GM19455 (cell line): ENCODE results near the gene CRAMP1.

ENCODE experiments used
- ATAC-seq: cut with Tn5 transposase; IDR thresholded peaks from one replicate; pipeline ENCODE4 v1.9.1; 2021; ENCODE audit not compliant: unreplicated experiment

Gene CRAMP1

DNA sequence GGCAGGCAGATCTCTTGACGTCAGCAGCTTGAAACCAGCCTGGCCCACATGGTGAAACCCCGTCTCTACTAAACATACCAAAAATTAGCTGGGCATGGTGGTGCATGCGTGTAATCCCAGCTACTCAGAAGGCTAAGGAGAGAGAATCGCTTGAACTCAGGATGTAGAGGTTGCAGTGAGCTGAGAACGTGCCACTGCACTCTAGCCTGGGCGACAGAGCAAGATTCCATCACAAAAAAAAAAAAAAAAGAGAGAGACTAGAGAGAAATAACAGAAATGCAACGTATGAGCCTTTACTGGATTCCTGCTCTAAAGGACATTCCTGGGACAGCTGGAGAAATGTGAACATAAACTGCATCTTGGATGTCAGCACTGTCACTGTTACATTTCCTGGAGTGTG, 11.1 kb upstream of the CRAMP1 start:
- no peak for ATAC-seq

DNA sequence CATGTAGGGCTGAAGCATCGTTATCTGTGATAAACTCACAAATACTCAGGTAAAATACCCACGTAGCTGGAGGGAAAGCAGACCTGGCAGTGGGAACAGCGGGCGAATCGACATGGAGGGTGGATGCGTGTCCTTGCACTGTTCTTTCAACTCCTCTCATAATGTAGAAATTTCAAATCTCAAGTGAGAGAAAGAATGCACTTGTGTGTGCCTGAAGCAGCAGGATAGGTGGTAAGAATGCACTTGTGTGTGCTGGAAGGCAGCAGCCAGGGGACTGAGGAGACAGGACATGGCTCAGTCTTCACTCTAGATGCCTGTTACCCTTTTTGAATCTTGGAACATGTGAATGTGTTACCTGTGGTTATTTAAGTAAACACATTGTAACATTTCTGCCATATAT, 10.7 kb upstream of the CRAMP1 start:
- no peak for ATAC-seq

DNA sequence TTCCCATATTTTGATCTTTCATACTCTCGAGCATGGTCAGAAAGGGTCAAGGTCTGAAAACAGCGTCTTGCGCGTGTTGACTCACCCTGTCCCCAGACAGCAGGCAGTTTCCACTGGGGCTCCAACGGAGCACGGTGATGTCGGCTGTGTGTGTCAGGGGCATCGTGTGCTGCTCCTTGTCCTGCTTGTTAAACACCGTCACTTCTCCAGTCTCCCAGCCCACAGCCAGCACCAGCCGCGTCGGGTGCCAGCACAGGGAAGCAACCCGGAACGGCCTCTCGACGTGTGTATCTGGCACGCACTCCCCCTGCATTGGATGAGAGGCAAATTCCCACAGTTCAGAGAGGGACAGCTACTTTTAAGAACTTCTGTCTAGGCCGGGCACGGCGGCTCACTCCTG, 9.9 kb upstream of the CRAMP1 start:
- no peak for ATAC-seq

DNA sequence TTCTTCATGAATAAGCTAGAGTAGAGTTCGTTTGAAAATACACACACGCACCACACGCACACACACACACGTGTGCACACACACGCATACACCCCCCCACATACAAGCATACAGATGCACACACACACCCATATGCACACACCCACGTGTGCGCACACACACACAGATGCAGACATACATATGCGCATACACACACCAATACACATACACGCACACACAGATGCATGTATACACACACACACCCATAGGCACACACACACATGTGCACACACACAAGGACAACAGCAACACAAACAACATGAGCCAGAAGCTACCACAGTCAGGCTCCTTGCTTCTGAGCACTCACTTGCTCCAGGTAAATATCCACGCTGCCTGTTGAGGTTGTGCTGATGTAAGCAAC, 5.4 kb upstream of the CRAMP1 start:
- ATAC-seq = no peak

DNA sequence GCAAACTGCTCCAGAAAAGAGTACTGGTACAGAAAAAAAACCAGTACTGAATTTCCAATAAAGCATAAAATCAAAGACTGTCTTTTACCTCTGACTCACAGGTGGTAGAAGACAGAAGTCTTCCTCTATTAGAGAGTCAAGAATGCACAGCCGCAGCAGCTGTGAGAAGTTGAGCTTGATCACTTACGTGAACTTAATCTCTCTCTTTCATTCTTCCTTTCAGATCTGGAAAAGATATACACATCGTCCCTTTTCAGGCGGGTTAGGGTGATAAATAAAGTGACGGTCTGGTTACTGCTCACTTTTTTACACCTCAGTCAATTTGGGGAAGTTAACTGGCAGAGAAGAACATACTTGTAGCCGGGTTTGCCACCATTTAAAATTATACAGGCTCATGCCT, 4.2 kb upstream of the CRAMP1 start:
- ATAC-seq = no peak

DNA sequence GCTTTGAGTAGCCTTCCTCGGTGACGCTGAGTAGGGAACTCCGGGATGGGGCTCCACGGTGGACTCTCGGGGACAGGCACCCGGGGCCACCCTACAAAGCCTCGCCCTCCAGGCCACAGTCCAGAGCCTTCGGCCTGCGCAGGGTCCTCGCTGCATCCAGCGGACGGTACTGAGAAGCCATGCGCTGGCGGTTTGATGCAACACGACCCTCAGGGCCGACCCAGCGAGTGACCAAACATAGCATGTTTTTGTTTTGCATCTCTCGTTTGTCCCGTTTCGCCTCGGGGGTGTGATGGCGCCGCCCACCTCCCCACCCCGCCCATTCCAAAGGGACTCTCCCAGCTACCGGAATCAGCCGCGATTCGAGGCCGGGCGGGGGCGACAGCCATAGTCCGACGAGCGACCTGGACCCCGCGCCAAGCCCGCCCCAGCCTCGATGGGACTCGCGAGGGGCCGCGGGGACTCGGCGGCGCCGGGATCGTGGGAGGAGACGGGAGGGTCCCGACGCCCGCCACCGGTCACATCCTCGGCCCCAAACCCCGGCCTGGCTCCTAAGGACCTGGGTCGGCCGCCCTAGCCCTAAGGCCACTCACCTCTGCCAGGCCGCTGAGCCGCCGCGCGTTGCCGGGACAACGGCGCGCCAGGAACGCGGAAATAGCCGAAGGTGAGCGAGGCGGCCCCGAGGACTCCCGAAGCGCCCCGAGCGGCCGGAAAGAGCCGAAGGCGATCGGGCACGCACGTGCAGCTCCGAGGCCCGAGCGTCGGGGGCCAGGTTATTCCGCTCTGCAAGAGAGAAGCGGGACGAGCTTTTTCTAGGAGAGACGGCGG, 1.9 kb upstream of the CRAMP1 start:
- ATAC-seq = peak; percentile 31

DNA sequence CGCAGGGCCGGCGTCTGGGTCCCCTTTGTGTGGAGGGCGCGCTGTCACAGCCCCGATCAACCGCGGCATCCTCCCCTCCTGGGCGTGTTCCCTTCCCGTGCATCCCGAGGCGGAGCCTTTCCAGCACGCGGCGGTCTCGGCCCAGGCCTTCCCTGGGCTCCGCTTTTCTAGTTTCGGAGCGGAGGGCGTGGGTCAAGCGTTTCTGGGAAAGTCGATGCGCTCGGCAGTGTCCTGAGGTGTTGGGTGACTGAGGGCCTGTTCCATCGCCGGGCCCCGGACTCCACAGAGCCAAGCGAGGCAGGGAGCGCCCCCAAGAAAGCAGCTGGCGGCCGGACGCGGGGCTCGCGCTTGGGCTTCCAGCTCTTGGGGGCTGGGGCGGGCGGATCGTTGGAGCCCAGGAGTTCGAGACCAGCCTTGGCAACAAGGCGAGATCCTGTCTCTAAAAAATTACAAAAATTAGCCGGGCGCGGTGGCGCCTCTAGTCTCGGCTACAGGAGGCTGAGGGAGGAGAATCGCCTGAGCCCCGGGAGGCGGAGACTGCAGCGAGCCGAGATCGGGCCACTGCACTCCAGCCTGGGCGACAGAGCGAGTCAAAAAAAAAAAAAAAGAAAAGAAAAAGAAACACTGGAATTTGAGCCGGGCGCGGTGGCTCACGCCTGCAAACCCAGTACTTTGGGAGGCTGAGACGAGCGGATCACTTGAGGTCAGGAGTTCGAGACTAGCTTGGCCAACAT, 1.1 kb upstream of the CRAMP1 start:
- peak; percentile 1 for ATAC-seq

DNA sequence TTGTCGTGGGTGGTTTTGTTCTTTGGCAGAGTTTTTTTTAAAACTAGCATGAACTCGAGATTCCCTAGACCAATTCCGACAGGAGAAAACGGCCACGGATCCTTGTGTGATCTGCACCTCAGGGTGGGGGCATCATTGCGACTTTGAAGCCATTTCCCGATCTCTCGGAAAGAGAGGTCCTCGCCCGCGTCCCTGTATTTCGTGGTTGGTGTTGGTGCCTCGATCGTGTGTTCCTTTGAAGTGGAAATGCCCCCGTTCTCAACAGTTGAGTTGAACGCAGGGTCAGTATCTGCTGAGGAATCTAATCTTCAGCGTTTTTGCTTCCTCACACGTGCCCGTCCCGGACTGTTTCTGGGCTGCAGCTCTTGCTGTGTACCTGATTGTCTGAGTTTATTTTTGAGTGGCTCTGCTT, 1.1 kb downstream of the CRAMP1 start:
- no peak for ATAC-seq

DNA sequence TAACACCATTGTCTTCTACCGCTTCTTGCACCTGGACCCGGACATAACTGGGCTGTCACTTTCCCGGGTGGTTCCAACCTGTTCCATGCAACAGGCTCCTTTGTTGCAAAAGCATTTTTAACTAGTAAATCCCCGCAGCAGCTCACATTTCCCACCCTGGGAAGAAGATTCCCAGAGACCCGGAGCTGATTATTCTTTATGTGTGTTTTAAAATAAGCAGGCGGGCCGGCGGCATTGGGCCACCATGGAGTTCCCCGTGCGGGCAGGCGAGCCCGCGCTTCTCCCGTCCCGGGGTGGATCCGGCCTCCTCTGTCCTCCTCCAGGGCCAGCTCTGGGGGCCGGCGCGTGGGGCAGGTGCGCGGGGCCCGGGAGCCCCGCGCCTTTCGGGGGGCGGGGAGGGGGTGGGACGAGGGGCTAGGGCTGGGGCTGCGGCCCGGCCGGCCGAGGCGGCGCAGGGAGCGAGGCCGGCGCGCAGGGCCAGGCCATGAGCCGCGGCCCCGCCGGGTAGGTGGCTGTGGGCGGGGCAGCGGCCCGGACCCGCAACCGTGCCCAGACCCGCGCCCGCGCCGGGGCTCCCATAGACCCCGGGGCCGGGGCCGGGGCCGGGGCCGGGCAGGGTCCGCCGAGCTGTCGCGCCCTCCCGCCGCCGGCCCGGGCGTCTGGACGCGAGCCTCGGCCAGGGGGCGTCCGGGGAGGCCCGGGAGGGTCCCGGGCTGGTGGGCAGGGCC, 1.7 kb downstream of the CRAMP1 start:
- ATAC-seq = no peak

DNA sequence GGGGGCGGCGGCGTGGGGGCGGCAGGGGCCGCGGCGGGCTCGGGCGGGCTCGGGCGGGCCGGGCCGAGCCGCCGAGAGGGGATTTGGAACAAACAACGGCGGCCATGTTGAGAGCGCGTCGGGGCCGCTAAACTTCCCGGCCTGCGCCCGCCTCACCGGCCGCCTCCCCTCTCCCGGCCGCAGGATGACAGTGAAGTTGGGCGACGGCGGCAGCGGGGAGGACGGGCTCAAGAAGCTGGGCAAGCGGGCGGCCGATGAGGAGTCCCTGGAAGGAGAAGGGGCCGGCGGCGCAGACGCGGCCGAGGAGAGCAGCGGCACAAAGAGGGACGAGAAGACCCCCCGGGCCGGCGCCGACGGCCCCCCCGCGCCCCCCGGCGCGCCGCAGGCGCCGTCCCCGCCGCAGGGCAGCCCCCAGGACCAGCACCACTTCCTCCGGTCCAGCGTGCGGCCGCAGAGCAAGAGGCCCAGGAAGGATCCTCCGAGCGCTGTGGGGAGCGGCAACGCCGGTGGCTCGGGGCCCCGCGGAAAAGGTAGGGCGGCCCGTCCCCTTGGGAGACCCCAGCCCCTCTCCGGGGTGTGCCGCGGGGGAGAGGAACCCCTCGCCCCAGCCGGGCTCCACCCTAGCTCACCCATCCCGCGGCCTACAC, 2.4 kb downstream of the CRAMP1 start:
- ATAC-seq = no peak

DNA sequence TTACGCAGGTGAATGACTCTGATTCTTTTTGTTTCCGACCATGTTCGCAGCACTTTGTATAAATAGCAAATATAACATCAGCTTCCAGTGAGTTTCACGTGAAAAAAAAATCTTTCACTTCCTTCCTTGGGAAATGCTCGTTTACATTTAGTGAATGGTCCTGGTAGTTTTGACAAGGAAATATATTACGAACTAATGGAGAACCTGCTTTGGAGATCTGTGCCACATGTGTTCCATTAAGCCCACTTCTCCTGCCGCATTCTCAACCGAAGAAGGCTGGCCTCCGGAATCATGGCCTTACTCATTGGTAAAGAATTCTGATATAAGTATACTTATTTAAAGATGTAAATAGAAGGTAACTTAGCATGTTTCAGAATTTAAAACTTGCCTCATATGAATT, 3.6 kb downstream of the CRAMP1 start:
- no peak for ATAC-seq

DNA sequence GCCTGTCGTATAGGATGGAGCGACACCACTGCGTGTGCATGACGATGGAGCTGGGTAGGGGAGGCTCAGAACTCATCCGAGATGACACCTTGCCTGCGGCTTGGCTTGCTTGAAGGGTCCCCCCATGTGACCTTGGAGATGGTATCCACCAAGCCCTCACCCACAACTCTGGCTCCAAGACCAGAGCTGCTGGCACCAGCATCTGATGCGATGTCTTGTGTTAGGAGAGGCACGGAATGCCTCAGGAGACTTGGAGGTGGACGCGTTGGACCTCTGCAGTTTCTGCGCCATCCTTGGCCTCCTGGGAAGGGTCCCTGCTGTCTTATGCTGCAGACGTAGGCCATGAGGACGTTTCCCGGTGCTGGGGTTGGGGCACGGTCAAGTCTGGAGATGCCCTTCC, 7.8 kb downstream of the CRAMP1 start:
- no peak for ATAC-seq

DNA sequence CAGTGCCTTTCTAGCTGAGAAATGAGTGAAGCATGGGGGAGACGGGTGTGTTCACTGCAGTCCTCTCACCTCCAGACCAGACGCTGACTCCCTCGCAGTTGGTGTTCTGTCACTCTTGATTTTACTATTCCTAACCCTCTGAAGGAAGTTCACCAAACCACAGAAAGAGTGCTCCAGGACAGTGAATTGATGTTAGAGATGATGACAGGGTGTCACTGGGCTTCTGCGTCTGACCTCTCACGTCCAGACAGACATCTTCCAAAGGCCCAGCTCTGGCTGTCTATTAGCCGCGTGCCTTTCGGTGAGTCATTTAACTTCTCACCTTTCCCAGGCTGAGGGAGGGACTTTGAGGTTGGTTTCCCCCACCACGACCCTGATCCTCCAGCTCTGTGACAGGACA, 8.2 kb downstream of the CRAMP1 start:
- no peak for ATAC-seq

DNA sequence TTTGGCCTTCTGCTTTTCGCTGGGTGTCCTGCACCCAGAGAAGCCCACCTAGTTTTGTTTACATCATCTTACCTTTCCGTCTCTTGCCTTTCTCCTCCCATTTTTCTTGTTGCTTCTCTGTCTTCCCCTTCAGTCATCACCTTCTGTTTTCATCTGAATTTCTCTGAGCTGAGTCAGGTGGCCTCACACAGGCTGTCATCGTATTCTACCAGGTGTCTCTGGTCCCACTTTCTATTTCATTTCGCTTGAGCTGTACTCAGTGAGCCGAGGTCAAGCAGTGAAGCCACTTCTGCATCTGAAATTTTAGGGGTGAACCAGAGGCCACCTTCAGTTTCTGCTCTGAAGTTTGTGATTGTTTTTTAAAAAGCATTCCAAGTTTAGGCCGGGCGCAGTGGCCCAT, 9.7 kb downstream of the CRAMP1 start:
- ATAC-seq = no peak

DNA sequence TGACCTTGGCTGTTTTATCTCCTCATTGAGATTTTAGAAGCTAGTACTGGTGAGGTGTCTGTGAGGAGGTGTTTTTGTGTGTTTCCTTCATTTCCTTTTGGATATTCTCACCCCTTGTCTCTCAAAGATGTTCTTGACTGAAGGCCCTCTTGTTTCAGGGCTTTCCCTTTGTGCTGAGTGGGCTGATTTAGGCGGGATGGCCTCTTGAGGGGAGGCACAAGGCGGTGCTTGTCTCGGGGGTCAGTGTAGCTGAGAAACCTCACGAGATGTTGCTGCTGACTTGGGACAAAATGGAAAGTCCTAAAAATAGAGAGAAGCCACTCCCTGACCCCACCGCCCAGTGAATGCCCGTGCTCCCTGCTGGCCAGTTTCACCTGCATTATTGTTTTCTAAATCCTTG, 14.2 kb downstream of the CRAMP1 start:
- no peak for ATAC-seq

DNA sequence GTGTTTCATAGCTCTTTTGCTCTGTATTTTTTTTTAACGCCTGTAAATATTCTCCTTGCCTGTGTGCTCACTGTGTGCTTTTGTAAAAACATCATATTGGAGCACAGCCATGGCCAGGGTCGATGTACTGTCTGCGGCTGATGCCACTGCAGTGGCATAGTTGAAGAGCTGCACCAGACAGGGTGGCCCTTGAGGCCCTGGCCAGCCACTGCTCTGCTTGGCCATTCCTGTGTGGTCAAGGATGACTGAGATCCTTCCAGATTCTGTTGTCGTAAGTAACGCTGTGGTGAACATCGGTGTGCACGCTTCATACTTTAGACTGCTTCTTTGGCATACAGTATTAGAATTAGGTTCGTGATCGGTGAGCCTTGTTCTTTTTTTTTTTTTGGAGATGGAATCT, 14.6 kb downstream of the CRAMP1 start:
- no peak for ATAC-seq

DNA sequence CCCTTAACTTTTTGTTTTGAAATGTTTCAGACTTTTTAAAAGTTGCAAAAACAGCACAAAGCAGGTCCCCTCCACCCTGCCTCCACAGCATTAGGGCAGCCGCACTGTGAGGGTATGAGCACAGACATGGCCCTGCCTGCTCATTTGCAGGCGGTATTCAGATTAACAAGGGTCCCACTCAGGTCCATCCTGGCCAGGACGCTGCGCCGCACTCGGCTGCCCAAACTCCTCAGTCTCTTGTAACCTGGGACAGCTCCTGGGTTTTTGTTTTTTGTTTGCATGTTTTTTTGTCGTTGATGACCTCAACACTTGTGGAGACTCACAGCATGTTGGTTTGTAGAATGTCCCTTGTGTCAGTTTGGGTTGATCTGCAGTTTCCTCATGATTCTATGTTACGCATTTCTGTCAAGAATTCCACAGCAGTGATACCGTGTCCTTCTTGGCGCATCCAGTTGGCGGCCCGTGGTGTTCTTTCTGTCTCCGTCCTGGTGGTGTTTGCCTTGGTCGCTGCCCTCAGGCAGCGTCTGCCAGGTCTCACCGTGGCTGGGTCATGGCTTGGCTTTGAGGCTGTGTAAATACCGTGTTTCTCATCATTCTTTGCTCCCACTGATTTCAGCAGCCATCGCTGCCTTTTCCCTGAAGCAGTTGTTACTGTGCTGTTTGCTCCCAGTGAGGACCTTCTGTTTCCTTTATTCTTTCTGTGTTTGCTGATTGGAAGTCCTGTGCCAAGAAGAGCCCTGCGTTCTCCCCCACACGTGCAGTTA, 18.5 kb downstream of the CRAMP1 start:
- no peak for ATAC-seq

DNA sequence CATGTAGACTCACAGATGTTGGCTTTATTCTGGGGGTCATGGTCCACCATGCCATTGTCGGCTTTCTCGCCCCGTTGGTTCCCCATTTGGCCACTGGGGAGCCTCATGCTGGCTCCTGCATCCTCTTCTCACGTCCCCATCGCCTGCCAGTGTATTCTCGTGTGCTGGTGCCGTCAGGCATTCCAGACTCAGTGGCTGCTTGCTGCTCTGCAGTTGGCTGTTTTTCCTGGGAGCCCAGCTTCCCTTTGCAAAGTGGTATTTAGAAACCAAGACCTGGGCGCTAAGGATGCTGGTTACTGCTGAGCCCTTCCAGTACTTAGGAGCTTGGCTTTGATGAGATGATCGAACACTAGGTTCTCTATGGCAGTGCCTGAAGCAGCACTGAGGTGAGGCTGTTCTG, 19.1 kb downstream of the CRAMP1 start:
- no peak for ATAC-seq

DNA sequence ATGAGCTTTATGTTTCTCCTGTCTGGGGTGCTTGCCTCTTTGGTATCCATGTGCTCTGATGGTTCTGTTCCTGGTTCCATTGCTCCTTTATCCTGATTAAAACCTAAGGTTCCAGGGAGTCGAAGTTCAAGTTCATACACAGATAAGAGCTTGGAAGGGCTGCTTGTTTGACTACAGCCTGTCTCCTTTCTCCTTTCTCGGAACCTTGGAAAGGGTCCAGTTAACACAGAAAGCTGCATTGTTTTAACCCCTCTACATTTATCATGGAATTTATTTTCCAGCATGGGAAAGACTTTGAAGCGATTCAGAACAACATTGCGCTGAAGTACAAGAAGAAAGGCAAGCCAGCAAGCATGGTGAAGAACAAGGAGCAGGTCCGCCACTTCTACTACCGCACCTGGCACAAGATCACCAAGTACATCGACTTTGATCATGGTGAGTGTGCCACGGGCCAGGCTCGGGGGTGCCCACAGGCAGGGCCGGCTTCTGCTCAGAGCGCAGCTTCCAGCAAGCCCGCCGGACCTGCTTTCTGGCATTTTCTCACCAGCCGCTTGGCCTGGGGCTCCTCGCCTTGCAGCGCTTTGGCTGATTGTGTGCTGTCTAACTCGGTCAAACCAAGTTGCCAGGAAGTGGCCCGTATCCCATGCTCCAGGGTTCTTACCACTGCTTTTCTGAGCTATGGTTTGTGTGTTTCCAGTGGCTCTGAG, 19.9 kb downstream of the CRAMP1 start:
- no peak for ATAC-seq

DNA sequence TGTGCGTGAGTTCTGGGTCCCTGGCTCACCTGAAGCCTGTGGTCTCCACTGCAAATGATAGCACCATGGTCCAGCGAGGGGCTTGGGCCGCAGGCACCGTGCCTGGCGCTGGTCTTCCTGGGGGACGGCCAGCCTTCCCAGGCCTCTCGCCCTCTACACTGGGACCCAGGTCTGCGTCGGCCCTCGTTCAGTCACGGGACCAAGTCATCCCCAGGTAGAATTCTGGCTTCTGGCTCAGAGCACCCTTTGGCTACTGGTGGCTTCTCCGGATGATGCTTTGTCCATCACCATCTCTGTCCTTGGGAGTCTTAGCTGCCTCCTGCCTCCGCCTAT, 20.4 kb downstream of the CRAMP1 start:
- no peak for ATAC-seq
